C4-2B (cell line): ENCODE measurements around the gene CAMKK1.

Experiments
- ZFX ChIP-seq: fragments of 450-650 bp; IDR thresholded peaks from 2 replicates; pipeline ENCODE4 v1.6.1; 2017
- TF ChIP-seq, protein P1 (sequence below): fragments of 450-650 bp; conservative IDR thresholded peaks from 2 replicates; pipeline ENCODE4 v1.5.1; 2017; ENCODE audit warnings: mild to moderate bottlenecking

GRCh38 chr17:3882276-3882675 lies 10.6 kb downstream of the CAMKK1 start:
- TF ChIP-seq, protein P1, sequence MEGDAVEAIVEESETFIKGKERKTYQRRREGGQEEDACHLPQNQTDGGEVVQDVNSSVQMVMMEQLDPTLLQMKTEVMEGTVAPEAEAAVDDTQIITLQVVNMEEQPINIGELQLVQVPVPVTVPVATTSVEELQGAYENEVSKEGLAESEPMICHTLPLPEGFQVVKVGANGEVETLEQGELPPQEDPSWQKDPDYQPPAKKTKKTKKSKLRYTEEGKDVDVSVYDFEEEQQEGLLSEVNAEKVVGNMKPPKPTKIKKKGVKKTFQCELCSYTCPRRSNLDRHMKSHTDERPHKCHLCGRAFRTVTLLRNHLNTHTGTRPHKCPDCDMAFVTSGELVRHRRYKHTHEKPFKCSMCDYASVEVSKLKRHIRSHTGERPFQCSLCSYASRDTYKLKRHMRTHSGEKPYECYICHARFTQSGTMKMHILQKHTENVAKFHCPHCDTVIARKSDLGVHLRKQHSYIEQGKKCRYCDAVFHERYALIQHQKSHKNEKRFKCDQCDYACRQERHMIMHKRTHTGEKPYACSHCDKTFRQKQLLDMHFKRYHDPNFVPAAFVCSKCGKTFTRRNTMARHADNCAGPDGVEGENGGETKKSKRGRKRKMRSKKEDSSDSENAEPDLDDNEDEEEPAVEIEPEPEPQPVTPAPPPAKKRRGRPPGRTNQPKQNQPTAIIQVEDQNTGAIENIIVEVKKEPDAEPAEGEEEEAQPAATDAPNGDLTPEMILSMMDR, result no peak
- no peak for TF ChIP-seq ZFX
